HG03442 (cell line): ENCODE results near the gene TNS2.
A peak's percentile ranks its signal among the peaks of the same experiment; 100 is the strongest.
"Not testable (repeated sequence)": the region's sequence is repeated elsewhere in the genome, so short reads cannot be mapped to it uniquely, and the experiment has no call there.

Experiments used
- ATAC-seq: cut with Tn5 transposase; IDR thresholded peaks from one replicate; pipeline ENCODE4 v1.9.1; 2021; ENCODE audit warnings: mild to moderate bottlenecking, moderate library complexity; ENCODE audit not compliant: unreplicated experiment

The TNS2 gene

DNA sequence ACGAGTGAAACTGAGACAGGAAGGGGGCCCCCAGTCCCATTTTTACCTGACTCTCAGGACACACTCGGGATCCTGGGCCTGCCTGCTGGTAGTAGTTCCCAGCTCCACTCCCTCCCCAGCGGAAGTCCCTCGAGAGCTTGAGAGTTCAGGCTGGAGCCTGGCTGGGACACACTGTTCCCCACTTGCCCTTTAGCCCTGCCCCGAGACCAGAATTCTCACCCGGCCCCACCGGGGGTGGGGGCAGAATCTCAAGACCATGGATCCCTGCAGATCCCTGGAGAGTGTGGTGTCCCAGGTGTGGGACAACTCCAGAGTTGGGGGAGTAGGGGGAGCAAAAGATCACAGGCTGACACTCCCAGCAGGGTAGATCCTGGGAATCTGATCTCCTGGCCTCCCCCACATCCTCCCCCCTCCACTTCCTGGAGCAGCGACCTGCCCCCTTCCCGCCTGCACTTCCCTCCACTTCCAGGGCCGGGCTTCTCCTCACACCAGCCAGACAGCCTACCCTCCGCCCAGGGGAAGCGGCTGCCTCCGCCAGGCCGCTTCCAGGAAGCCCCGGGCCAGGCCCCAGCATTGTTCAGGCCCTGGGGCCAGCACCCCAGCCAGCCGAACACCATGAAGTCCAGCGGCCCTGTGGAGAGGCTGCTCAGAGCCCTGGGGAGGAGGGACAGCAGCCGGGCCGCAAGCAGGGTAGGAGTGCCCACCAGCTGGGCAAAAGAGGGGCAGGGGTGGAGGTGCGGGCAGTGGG lies at the start of gene TNS2:
TSS of gene TNS2 (plus strand) at position 495 of the 748 bp plus-strand sequence. CDS start at position 616, 121 bp downstream.
- ATAC-seq = no peak

GRCh38 chr12:53004178-53004577 lies 45.7 kb upstream of the TNS2 start:
- no peak for ATAC-seq

DNA sequence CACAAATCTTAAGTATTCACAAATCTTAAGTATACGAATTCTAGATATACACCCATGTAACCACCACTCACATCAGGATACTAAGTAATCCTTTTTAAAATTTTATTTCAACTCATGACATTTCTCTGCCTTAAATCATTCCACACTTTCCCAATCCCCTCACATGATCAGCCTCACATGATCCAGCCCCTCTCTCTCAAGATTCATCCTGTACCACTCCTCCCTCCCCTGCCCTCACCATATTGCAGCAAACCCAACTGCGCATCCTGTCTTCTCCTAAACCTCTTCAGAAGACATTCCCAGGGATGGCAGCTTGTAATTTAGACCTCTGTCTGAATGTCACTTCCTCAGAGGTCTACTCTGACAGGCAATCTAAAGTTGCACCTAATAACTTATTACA lies 45.3 kb upstream of the TNS2 start:
- no peak for ATAC-seq

DNA sequence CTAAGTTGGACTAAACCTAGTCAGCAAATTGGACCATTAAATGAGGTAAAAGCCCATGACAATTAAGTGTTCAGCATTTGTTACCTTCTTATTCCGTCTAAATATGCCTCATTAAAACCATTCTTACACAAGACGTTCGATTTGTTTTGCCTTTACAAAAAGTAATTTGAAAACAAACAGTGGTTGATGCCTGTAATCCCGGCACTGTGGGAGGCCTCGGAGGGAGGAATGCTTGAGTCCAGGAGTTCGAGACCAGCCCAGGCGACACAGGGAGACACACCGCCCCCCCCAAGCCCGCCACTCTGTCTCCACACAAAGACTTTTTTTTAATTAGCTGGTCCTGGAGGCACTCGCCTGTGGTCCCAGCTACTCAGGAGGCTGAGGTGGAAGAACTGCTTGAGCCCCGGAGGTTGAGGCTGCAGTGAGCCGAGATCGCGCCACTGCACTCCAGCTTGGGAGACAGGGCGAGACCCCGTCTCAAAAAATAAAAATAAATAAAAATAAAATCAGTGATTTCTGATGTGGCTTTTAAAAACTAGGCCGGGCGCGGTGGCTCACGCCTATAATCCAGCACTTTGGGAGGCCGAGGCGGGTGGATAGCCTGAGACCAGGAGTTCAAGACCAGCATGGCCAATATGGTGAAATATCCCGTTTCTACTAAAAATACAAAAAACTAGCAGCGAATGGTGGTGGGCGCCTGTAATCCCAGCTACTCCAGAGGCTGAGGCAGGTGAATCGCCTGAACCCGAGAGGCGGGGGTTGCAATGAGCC lies 44.5 kb upstream of the TNS2 start:
- no peak for ATAC-seq

DNA sequence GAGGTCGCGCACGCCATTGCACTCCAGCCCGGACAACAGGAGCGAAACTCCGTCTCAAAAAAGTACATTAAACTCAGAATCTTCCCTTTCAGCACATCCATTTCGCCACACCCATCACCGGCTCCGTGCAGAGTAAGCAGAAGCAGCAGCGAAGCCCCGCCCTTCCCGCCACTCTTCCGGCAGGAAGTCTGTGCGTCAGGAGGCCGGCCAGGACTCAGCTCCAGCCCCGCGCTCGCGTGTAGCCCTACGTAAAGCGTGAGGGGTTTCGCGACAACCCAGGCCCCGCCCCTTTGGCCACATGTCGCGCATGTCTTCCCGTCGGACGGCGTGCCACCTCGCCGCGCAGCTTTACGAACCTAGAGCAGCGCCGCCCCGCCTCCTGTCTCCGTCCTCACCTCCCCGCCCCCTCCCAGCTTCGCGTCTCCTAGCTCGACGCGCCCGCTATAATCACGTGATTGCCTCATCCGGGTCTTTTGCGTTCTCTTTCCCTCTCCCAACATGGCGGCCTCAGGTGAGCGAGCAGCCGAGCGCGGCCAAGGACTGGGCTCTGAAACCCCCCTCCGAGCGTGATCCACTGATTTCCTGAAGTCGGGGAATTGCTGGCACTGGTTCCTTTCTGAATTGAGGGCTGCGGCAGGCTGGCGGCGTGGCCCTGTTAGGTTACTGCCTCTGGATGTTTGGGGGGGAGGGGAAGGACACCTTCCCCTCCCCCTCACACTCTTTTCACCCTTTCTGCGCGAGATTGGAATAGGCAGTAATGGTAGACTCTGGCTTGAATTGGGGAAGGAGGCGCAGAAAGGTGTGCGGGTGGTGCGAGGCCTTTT lies 43.7 kb upstream of the TNS2 start, which contains the start of gene EIF4B:
TSS of gene EIF4B (plus strand) at position 471 of the 824 bp plus-strand sequence. CDS start at position 499, 28 bp downstream.
- peak; percentile 87 for ATAC-seq

DNA sequence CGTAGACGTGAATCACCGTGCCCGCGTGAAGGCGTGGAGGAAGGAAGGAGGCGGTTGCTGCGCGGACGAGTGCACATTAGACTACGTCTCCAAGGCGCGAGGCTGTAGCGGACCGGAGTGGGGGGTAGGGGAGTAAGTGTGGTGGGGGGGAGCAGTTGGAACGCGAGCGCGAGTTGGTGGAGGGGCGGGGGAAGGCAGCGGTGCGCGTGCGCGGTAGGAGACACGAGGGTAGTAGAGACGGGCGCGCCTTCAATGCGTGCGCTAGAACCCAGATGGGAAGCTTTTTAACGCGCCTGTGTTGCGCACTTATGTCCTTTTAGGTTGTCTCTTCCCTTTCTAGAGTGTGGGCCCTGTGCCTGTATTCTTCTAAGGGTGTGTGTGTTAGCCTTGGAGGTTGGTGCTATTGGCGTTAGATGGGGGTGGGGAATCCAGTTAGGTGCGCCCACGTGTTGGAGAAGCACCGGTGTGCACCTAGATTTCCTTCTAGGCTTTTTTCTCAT lies 43.0 kb upstream of the TNS2 start:
- ATAC-seq = no peak

DNA sequence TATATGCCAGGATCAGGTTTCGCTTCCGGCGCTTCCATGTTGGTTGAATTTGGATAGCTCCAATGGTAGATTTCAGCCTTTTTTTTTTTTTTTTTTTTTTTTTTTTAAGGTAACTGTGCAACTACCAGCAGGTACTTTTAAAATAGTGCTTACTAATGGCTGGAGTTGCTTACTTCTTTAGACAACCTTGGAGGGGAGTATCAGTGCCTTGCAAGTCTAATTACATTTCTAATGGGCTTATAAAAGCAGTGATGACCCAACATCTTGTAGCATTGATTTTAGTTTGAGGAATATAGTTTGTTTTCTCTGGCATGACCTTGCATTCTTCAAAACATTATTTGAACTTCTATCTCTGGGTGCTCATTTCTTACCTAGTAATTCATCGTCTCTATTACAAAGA lies 42.5 kb upstream of the TNS2 start:
- ATAC-seq = no peak

- not testable (repeated sequence) for ATAC-seq
These were observed 41.1 kb upstream of the TNS2 start for GRCh38 chr12:53008760-53009159.

DNA sequence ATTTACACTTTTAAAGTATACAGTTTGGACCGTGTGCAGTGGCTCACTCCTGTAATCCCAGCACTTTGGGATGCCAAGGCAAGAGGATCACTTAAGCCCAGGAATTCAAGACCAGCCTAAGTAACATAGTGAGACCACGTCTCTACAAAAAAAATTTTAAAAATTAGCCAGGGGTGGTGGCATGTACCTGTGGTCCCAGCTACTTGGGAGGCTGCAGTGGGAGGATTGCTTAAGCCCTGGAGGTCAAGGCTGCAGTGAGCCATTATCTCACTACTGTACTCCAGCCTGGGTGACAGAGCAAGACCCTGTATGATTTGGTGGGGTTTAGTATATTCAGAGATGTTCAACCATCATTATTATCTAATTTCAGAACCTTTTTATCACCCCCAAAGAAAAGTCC lies 38.9 kb upstream of the TNS2 start:
- no peak for ATAC-seq

DNA sequence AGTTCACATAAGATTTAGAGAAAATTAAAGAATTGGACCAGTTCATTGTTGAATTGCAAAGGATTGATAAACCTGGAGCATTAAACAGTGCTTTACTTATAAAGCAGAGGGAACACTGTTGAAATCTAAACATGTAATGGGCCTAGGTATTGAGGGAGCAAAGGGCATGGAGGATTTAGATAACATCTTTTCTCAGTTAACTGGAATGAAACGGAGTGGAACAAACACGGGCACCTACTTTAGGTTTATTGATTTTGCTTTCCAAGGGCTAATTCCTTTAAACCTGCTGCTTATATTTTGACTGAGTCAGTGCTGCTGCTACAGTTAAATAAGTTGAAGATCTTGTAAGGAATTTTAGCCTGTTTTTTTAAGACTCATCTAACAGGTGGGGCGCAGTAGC lies 38.0 kb upstream of the TNS2 start:
- ATAC-seq = no peak

DNA sequence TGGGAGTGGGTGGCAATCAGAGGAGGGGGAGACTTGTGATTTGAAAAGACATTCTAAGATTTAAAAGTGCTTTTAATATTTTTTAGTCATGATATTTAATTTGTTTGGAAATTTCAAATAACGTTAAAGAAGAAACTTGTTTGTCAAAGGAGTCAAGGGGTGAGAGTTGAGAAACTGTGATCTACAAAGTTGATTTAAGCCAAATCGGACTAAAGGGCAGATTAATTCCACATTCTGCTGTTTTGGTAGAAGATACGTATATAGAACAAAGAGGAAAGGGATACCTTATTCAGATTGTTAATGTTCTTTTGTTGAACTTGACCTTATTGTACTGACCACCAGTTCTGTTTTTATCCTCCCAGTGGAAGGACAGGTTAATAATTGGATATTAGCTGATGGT lies 36.9 kb upstream of the TNS2 start:
- no peak for ATAC-seq

DNA sequence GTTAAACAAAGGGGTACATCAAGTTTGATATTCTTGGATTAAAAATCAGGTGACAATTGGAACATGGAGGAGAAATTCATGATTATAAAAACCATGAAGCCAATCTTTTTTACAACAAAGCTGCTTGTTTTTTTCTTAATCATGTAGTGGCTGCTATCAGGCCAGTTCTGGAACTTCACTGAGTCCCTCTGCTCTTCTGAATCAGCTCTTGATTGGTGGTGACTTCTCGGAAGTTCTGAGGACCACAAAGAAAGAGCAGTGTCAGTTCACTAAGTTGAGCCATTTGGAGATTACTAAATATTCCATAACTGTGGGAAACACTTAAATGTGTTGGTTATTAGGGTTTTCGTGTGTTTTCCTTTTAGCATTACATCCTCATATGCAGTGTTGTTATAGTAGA lies 35.2 kb upstream of the TNS2 start:
- ATAC-seq = no peak

GRCh38 chr12:53025250-53025649 lies 24.6 kb upstream of the TNS2 start:
- no peak for ATAC-seq

GRCh38 chr12:53027014-53027413 lies 22.9 kb upstream of the TNS2 start:
- ATAC-seq = not testable (repeated sequence)

GRCh38 chr12:53031616-53032015 lies 18.2 kb upstream of the TNS2 start:
- ATAC-seq = no peak

DNA sequence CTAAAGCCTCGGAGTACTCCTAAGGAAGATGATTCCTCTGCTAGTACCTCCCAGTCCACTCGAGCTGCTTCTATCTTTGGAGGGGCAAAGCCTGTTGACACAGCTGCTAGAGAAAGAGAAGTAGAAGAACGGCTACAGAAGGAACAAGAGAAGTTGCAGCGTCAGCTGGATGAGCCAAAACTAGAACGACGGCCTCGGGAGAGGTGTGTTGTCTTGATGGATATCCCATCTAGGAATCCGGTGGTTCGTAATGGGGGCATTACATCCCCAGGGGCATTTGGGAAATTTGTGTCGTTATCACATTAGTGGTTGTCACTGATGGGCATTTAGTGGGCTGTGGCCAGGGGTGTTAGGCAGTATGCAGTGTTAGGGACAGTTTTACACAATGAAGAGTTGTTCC lies 16.0 kb upstream of the TNS2 start:
- ATAC-seq = not testable (repeated sequence)

- no peak for ATAC-seq
These were observed 15.4 kb upstream of the TNS2 start for GRCh38 chr12:53034459-53034858.

DNA sequence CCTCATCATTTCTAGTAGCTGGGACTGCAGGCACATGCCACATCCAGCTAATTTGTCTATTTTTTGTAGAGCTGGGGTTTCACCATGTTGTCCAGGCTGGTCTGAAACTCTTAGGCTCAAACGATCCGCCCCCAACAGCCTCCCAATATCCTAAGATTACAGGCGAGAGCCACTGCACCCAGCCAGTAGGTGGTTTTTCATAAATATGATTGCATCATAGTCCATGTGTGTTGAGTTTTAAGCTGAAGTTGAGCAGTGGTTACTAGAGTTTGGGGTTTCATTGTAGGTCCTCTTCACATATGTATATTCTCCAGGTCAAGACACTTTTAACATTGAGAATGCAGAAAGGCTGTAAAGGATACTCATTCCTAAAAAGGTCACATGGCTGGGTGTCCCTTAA lies 13.1 kb upstream of the TNS2 start:
- ATAC-seq = no peak

DNA sequence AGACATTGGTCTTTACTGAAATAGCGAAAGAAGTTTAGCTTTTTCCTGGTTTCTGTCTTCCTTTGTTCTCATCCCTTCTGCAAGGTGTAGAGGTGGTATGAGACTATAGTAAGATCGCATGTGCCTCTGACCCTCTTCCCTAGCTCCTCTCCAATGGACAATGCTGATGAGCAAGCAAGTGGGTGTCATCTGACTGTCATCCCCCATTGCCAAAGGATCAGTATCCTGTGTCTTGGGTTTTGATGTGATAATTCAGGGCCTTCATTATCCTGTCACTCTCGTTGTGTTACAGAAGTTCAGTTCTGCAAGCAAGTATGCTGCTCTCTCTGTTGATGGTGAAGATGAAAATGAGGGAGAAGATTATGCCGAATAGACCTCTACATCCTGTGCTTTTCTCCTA lies 10.0 kb upstream of the TNS2 start:
- no peak for ATAC-seq

DNA sequence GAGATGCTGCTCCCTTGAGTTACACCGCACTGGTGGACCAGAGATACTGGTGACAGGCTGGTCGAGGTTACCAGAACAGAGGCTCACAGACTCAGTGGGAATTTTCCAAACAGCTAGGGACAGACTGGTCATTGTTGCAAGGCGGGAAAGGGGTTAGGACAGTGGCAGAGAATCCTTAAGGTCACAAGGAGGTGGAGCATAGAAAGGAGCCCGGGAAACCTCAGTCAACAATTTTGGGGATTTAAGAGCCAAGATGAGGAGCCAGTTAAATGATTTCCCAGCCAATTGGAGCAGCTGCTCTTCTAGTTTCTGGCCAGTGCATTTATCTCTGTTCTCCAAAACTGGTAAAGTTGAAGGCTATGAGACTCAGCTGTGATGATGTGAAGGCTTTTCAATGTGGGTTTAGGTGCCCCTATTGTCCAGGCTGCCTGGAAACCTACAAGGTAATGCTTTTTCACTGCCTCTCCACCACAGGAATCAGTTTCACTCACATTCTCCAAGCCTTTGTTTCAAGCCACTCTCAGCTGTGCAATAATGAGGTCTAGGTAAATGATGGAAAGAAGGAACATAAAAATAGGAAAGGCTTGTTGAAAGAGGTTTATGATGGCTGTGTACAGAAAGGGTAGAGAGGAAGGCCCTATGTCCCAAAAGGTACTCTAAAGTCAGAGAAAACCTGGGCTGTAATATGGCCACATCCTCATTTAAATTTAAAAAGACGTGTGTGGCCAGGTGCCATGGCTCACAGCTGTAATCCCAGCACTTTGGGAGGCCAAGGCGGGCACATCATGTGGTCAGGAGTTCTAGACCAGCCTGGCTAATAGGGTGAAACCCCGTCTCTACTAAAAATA lies 7.0 kb upstream of the TNS2 start:
- ATAC-seq = no peak
